SK-N-SH (cell line): ENCODE data around the gene ALG11.

Experiments used
- CHD2 ChIP-seq: fragments of 150-350 bp; IDR thresholded peaks from 2 replicates; pipeline ENCODE4 v1.6.1; 2018; ENCODE audit warnings: low read length; ENCODE audit not compliant: partially characterized antibody
- CTCF ChIP-seq: fragments of 200-600 bp; sonication (generic); IDR thresholded peaks from 2 replicates; pipeline ENCODE4 v1.6.1; 2017; ENCODE audit warnings: antibody characterized with exemption, mild to moderate bottlenecking, moderate library complexity
- EP300 ChIP-seq, 2 experiments: IDR thresholded peaks; 2 replicates each; pipeline versions ENCODE4 v1.4.0 to v1.6.1; 2012; ENCODE audit warnings: borderline replicate concordance in 1 of 2, low read depth in 1 of 2, low read length in 1 of 2
- EZH2phosphoT487 ChIP-seq: fragments of 200-600 bp; sonication (generic); IDR thresholded peaks from 2 replicates; pipeline ENCODE4 v1.6.1; 2017; ENCODE audit warnings: low read depth, mixed run types, mild to moderate bottlenecking, antibody characterized with exemption, moderate library complexity, borderline replicate concordance
- GABPA ChIP-seq: IDR thresholded peaks from 2 replicates; pipeline ENCODE4 v1.4.0; 2012; ENCODE audit warnings: low read depth, mild to moderate bottlenecking
- MEF2A ChIP-seq: IDR thresholded peaks from 2 replicates; pipeline ENCODE4 v1.4.0; 2012; ENCODE audit warnings: low read depth, borderline replicate concordance
- POLR2AphosphoS5 ChIP-seq: IDR thresholded peaks from 2 replicates; pipeline ENCODE4 v1.6.1; 2012; ENCODE audit warnings: low read depth, low read length
- RAD21 ChIP-seq: IDR thresholded peaks from 2 replicates; pipeline ENCODE4 v1.6.1; 2012; ENCODE audit warnings: mild to moderate bottlenecking, low read length
- REST ChIP-seq: IDR thresholded peaks from 2 replicates; pipeline ENCODE4 v1.6.1; 2012; ENCODE audit warnings: mild to moderate bottlenecking, low read depth, low read length, moderate library complexity
- SIN3A ChIP-seq: IDR thresholded peaks from 2 replicates; pipeline ENCODE4 v1.6.1; 2012; ENCODE audit warnings: low read depth, mild to moderate bottlenecking, low read length, moderate library complexity, borderline replicate concordance
- TEAD4 ChIP-seq: IDR thresholded peaks from 2 replicates; pipeline ENCODE4 v1.4.0; 2012; ENCODE audit warnings: mild to moderate bottlenecking, borderline replicate concordance; ENCODE audit not compliant: insufficient read depth
- USF2 ChIP-seq: fragments of 150-350 bp; IDR thresholded peaks from 2 replicates; pipeline ENCODE4 v1.6.1; 2017; ENCODE audit warnings: antibody characterized with exemption, low read length, low read depth, borderline replicate concordance

- TF ChIP-seq RAD21: no peak
- no peak for TF ChIP-seq CTCF
- TF ChIP-seq CHD2: no peak
- no peak for TF ChIP-seq GABPA
- no peak for TF ChIP-seq REST
- no peak for TF ChIP-seq TEAD4
- no peak for TF ChIP-seq POLR2AphosphoS5
- TF ChIP-seq EZH2phosphoT487: no peak
- no peak for TF ChIP-seq MEF2A
- TF ChIP-seq USF2: no peak
- no peak for TF ChIP-seq EP300 (IDR thresholded peaks at IDR 0.05; ENCODE audit: borderline replicate concordance in 1 of 2, low read depth in 1 of 2, low read length in 1 of 2)
- TF ChIP-seq SIN3A: no peak
Measured at GRCh38 chr13:52016296-52016695, 4.1 kb downstream of the ALG11 start.
